Body of pancreas (tissue), 4 donors: ENCODE measurements around the gene INTS15.
A peak's percentile ranks its signal among the peaks of the same experiment; 100 is the strongest.

Source experiments
- POLR2A ChIP-seq, 3 donors: fragments of 450-650 bp; IDR thresholded peaks; one replicate each; pipeline ENCODE4 v1.6.1; 2016; ENCODE audit warnings: antibody characterized with exemption in 3 of 3, mild to moderate bottlenecking in 2 of 3
- TF ChIP-seq, protein P1 (sequence below), 7 experiments: fragments of 450-650 bp in 4 of 7; fragments of 200-600 bp in 3 of 7; sonication (generic) in 3 of 7; IDR thresholded peaks; one replicate each; pipeline ENCODE4 v1.5.1; 2016 to 2019; ENCODE audit warnings: antibody characterized with exemption in 7 of 7

DNA sequence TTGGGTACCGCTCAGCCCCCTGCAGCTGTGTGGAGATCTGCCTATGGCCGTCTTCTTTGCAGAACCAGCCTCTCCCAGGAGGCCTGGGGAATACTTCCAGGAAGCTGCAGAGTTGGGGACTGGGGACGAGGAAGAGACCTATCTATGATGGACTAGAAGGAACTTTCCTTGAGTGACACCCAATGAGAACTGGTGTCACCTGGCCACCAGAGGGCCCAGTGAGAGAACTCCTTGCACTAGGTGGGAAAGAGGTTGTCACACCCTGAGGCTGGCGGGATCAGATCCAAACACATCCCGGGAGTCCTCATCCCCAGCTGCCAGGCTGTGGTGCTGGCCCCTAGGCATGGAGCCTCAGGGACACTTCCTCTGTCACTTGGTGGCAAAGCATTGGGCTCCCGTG lies 33.6 kb upstream of the INTS15 start:
- TF ChIP-seq, protein P1, sequence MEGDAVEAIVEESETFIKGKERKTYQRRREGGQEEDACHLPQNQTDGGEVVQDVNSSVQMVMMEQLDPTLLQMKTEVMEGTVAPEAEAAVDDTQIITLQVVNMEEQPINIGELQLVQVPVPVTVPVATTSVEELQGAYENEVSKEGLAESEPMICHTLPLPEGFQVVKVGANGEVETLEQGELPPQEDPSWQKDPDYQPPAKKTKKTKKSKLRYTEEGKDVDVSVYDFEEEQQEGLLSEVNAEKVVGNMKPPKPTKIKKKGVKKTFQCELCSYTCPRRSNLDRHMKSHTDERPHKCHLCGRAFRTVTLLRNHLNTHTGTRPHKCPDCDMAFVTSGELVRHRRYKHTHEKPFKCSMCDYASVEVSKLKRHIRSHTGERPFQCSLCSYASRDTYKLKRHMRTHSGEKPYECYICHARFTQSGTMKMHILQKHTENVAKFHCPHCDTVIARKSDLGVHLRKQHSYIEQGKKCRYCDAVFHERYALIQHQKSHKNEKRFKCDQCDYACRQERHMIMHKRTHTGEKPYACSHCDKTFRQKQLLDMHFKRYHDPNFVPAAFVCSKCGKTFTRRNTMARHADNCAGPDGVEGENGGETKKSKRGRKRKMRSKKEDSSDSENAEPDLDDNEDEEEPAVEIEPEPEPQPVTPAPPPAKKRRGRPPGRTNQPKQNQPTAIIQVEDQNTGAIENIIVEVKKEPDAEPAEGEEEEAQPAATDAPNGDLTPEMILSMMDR (IDR thresholded peaks at IDR 0.05), result peak in 2 of 7 experiments; percentile 14 to 18
- no peak for TF ChIP-seq POLR2A (IDR thresholded peaks at IDR 0.05)
